ENCODE data around the gene KRT77.
"Not testable (repeated sequence)": the region's sequence is repeated elsewhere in the genome, so short reads cannot be mapped to it uniquely, and the experiment has no call there.

Gene KRT77

GRCh38 chr12:52673217-52673616, 30.1 kb downstream of the KRT77 start:
- no peak for DNase-seq (ENCODE audit: low spot score)
- no peak for TF ChIP-seq CTCF (IDR thresholded peaks at IDR 0.05; ENCODE audit: extremely low read depth, insufficient read depth, missing control alignments)
- in situ Hi-C loops (cut with MboI; ENCODE audit: low pct_unique_long_range_greater_than_20kb, low sequenced_read_pairs, unreplicated experiment), result no loop called here

- DNase-seq (ENCODE audit: low spot score), result no peak
- in situ Hi-C loops (cut with MboI; ENCODE audit: low pct_unique_long_range_greater_than_20kb, low sequenced_read_pairs, unreplicated experiment), result no loop called here
- TF ChIP-seq CTCF (IDR thresholded peaks at IDR 0.05; ENCODE audit: extremely low read depth, insufficient read depth, missing control alignments), result no peak
These were observed 30.9 kb downstream of the KRT77 start for GRCh38 chr12:52672321-52672933.

- in situ Hi-C loops (cut with MboI; ENCODE audit: low pct_unique_long_range_greater_than_20kb, low sequenced_read_pairs, unreplicated experiment), result no loop called here
- no peak for TF ChIP-seq CTCF (IDR thresholded peaks at IDR 0.05; ENCODE audit: extremely low read depth, insufficient read depth, missing control alignments)
- no peak for DNase-seq (ENCODE audit: low spot score)
These were observed 32.4 kb downstream of the KRT77 start for GRCh38 chr12:52670961-52671360.

GRCh38 chr12:52670506-52670905, 32.8 kb downstream of the KRT77 start:
- TF ChIP-seq CTCF (IDR thresholded peaks at IDR 0.05; ENCODE audit: extremely low read depth, insufficient read depth, missing control alignments), result no peak
- DNase-seq (ENCODE audit: low spot score), result no peak
- in situ Hi-C loops (cut with MboI; ENCODE audit: low pct_unique_long_range_greater_than_20kb, low sequenced_read_pairs, unreplicated experiment), result no loop called here

- DNase-seq (ENCODE audit: low spot score); in situ Hi-C loops (cut with MboI; ENCODE audit: low pct_unique_long_range_greater_than_20kb, low sequenced_read_pairs, unreplicated experiment): not testable (repeated sequence)
These were observed 33.4 kb downstream of the KRT77 start for GRCh38 chr12:52669941-52670340.

- TF ChIP-seq CTCF (IDR thresholded peaks at IDR 0.05; ENCODE audit: extremely low read depth, insufficient read depth, missing control alignments), result no peak
- DNase-seq (ENCODE audit: low spot score), result no peak
- in situ Hi-C loops (cut with MboI; ENCODE audit: low pct_unique_long_range_greater_than_20kb, low sequenced_read_pairs, unreplicated experiment), result no loop called here
These were observed 33.9 kb downstream of the KRT77 start for GRCh38 chr12:52669426-52669825.

GRCh38 chr12:52667931-52668330, 35.4 kb downstream of the KRT77 start:
- TF ChIP-seq CTCF (IDR thresholded peaks at IDR 0.05; ENCODE audit: extremely low read depth, insufficient read depth, missing control alignments), result no peak
- in situ Hi-C loops (cut with MboI; ENCODE audit: low pct_unique_long_range_greater_than_20kb, low sequenced_read_pairs, unreplicated experiment), result no loop called here

More at GRCh38 chr12:52667931-52668330, 35.4 kb downstream of the KRT77 start:
- DNase-seq (ENCODE audit: low spot score), result no peak
